Lung microvascular endothelial cell (primary cell): Measurements from ENCODE around the gene ARFGAP3. TPM values are rescaled to one million over a fixed set of nuclear protein-coding genes. Genes with fewer than 3 reads are reported as not detected.

Experiments
- DNase-seq, 2 donors: peaks; one replicate each; pipeline versions ENCODE4 v3.0.0 to v3.0.0-alpha.2; 2010; ENCODE audit warnings: low read depth in 2 of 2
- total RNA-seq: library from RNA; depleted of rRNA; stranded (reverse); fragments of >200 nt; gene quantifications from 2 replicates; pipeline ENCODE4 v1.2.1, GENCODE V29; 2014

Gene ARFGAP3, protein sequence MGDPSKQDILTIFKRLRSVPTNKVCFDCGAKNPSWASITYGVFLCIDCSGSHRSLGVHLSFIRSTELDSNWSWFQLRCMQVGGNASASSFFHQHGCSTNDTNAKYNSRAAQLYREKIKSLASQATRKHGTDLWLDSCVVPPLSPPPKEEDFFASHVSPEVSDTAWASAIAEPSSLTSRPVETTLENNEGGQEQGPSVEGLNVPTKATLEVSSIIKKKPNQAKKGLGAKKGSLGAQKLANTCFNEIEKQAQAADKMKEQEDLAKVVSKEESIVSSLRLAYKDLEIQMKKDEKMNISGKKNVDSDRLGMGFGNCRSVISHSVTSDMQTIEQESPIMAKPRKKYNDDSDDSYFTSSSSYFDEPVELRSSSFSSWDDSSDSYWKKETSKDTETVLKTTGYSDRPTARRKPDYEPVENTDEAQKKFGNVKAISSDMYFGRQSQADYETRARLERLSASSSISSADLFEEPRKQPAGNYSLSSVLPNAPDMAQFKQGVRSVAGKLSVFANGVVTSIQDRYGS
- total RNA-seq = 45.8 and 55.2 TPM in 2 replicates

GRCh38 chr22:42856865-42857704 lies at the start of gene ARFGAP3:
ARFGAP3 (minus strand) TSS chr22:42857273; CDS start chr22:42857182, 91 bp downstream.
- DNase-seq = peak; percentile 95 to 97

DNA sequence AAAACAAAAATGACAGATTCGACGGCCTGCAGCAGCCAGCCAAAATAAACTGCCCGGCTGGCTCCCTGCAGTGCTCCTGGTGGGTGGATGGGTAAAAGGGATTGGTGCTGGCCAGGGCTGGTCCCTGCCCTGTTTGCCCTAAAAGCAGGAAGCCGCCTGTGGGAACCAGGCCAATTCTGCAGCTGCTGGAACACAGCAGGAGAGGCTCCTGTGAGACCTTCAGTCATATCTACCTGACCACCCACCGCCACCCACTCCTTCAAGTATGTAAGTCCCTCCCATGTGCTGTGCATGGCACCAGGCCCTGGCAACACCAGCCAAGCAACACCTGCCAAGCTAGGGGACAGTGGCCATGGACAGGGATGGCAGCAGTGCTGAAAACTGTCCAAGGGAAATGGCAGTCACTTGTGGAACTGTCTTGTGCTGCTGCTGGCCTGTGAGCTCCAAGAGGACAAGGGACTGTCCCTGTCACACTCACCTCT lies 48.7 kb upstream of the ARFGAP3 start:
- DNase-seq = peak; percentile 18 to 85

DNA sequence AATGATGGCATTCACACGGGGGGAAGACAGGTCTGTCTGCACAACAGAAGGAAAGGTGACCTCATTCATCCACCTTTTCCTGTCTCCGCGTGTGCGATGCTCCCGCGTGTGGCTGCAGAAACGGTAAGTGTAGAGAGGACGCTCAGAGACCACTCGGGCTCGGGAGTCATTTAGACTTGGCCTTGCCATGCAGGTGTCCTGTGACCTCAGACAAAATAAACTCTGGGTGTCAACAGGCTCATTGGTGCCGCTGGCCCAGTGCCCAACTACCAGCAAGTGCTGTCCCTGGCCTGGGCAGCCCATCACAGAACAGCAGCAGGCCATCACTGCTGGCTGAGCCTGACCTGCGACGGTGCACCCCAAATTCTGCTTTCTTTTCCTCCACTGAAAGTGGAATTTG lies 48.1 kb upstream of the ARFGAP3 start:
- peak; percentile 41 to 86 for DNase-seq

DNA sequence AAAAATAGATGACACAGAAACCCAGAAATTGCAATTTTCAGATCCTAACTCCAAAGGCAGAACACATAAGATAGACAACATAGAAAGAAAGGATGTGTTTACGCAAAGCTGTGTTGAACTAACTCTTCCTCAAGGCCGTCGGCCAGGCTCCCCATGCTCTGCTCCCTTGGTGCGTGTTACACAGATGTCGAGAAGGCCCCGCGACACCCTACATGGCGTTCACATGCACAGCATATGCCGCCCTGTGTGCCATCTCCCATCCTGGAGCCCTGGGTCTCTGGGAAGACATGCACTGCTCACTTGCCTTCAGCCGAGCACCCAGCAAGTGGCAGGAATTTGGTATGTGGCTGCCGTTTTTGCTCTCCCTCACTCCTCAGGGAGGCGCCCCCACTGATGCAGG lies 47.0 kb upstream of the ARFGAP3 start:
- DNase-seq = no peak

GRCh38 chr22:42902875-42903510 lies 45.9 kb upstream of the ARFGAP3 start:
- DNase-seq = peak in 1 of 2 donors; percentile 43

DNA sequence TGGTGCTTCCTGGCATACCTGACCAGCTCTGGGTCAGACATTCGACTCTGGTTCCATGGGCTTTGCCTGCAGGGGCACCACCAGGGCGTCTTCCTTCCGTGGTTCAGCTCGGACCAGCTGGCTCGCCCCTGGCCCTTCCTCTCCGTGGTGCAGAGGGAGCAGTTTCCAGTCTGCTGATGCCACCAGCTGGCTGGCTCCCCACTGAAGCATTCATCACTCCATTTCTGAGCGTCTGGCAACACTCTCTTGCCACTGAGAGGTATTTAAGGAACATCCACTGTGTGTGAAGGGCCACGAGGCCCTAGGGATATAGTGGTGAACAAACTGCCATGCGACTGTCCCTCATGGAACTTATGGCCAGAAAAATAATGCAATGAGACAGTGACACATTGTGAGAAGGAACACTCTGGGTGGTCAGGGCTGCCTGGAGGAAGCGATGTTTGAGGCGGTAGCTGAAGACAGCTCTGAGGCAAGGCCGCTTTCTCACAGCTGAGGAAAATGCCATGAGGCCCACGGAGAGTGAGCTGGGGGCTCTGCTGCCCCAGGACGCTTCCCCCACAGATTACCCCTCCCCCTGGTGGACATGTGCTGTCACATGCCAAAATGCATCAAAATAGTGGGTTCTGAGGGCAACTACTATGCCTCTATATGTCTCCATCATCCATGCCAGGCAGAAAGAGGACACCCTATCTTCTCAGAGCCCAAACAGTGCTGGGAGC lies 44.9 kb upstream of the ARFGAP3 start:
- no peak for DNase-seq

- no peak for DNase-seq
These were observed 40.9 kb upstream of the ARFGAP3 start for GRCh38 chr22:42897960-42898359.

GRCh38 chr22:42895541-42895981 lies 38.5 kb upstream of the ARFGAP3 start:
- peak in 1 of 2 donors; percentile 71 for DNase-seq

DNA sequence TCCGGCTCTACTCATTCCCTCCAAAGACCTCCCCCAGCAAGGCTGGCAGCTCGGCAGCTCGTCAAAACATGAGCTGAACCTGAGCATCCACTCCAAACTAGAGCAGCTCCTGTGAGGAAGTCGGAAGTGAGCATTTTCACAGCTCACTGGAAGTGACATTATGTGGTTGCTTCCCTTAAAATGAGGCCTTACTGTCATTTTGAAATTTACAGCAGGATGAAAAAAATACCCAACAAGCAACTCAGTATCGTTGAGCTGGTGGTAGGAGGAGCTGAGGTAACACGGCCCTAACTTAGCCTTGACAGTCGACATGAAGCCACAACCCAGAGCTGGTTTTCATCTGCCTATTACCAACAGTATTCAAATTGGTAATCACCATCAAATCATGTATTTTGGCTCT lies 38.0 kb upstream of the ARFGAP3 start:
- DNase-seq = peak in 1 of 2 donors; percentile 41

- no peak for DNase-seq
These were observed 36.5 kb upstream of the ARFGAP3 start for GRCh38 chr22:42893371-42894150.

GRCh38 chr22:42892571-42893316 lies 35.7 kb upstream of the ARFGAP3 start:
- DNase-seq = peak in 1 of 2 donors; percentile 10

DNA sequence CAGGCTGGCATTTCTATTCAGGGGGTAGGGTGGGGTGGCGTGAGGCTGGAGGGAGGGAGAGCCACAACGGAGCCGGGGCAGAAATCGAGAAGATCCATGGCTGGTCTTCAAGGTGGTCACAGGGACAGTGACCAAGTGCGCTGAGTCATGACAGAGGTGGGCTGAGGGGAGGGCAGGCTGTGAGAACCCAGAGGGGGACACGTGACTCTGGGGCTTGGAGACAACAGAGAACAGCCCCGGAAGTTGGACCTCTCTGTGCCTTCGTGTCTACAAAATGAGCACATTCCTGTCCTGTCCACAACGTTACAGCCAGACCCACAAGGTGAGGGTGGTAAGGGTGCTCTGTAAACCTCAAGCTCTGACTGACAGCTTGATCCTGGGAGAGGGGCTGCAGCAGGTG lies 35.1 kb upstream of the ARFGAP3 start:
- DNase-seq = peak in 1 of 2 donors; percentile 27

GRCh38 chr22:42891696-42892095 lies 34.6 kb upstream of the ARFGAP3 start:
- DNase-seq = no peak

DNA sequence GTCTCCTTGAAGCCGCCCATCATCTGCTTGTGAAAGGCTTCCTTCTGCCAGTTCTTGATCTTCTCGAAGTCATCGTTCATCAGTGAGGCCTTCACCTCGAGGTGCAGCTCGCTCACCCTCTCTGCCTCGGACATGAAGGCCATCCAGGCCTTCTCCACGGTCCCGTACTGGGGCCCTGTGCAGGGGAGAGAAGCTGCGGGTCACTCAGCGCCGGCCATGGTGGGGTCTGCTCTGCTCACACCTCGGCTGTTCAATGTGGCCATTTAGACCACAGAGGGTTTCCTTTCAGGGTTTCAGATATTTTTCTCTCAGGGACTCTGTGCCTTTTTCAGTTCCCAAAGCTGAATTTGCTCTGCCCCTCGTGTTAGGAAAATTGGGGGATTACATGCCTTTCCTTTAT lies 33.9 kb upstream of the ARFGAP3 start:
- no peak for DNase-seq

DNA sequence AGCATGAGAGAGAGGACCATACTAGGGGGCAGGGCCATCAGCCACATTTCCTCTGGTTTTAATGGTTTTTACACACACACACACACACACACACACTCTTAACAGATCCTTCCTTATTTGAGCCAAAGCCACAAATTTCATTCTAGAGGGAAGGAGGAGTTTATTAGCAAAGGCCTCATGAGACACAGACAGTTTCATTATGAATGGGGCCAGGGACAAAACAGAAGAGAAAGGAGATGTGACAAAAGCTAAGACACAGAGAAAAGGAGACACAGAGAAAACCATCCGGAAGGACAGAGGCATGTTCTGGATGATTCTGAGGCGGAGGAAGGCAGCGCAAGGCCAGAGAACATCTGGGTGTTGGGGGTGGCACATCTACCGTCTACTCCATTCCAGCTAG lies 32.2 kb upstream of the ARFGAP3 start:
- DNase-seq = no peak

- DNase-seq = no peak
These were observed 30.7 kb upstream of the ARFGAP3 start for GRCh38 chr22:42887523-42888507.

- DNase-seq = no peak
These were observed 30.0 kb upstream of the ARFGAP3 start for GRCh38 chr22:42887120-42887519.

GRCh38 chr22:42885446-42885845 lies 28.4 kb upstream of the ARFGAP3 start:
- no peak for DNase-seq
